Neural progenitor cell (in vitro differentiated cells): ENCODE measurements around the gene SEMA6B. TPM values are rescaled to one million over a fixed set of nuclear protein-coding genes. Genes with fewer than 3 reads are reported as not detected.
A peak's percentile ranks its signal among the peaks of the same experiment; 100 is the strongest.

Source experiments
- DNase-seq: peaks from one replicate; pipeline ENCODE4 v3.0.0-alpha.2; 2016; ENCODE audit warnings: low spot score
- H2AFZ ChIP-seq: fragments of 200-600 bp; sonication (generic); replicated peaks from 2 replicates; pipeline ENCODE4 v1.6.1; 2016; ENCODE audit warnings: antibody characterized with exemption
- H3F3A ChIP-seq: fragments of 200-600 bp; sonication (generic); 2 replicates; pipeline ENCODE4 v1.6.1; 2016; ENCODE audit warnings: antibody characterized with exemption, low read depth
- H3K27ac ChIP-seq: fragments of 200-600 bp; sonication (generic); 2 replicates; pipeline ENCODE4 v1.5.1; 2016; ENCODE audit warnings: mild to moderate bottlenecking
- H3K27me3 ChIP-seq: fragments of 200-600 bp; sonication (generic); 2 replicates; pipeline ENCODE4 v1.6.1; 2016; ENCODE audit warnings: mild to moderate bottlenecking, moderate library complexity
- H3K36me3 ChIP-seq: fragments of 200-600 bp; sonication (generic); 2 replicates; pipeline ENCODE4 v1.5.1; 2016
- H3K4me1 ChIP-seq: fragments of 200-600 bp; sonication (generic); 2 replicates; pipeline ENCODE4 v1.6.1; 2016; ENCODE audit warnings: mixed run types
- H3K4me2 ChIP-seq: fragments of 200-600 bp; sonication (generic); 2 replicates; pipeline ENCODE4 v1.6.1; 2016
- H3K4me3 ChIP-seq: fragments of 200-600 bp; sonication (generic); 2 replicates; pipeline ENCODE4 v1.5.1; 2016
- H3K79me2 ChIP-seq: fragments of 200-600 bp; sonication (generic); 2 replicates; pipeline ENCODE4 v1.6.1; 2016; ENCODE audit warnings: low read depth
- H3K9ac ChIP-seq: fragments of 200-600 bp; sonication (generic); 2 replicates; pipeline ENCODE4 v1.6.1; 2016
- H3K9me3 ChIP-seq: fragments of 200-600 bp; sonication (generic); 2 replicates; pipeline ENCODE4 v1.5.1; 2016; ENCODE audit warnings: low read depth
- H4K20me1 ChIP-seq: fragments of 200-600 bp; sonication (generic); 2 replicates; pipeline ENCODE4 v1.6.1; 2016; ENCODE audit warnings: low read depth
- H3K27ac Mint-ChIP-seq: 3 replicates; pipeline ENCODE4 v1.8.0; 2021; ENCODE audit warnings: mixed read lengths
- H3K27me3 Mint-ChIP-seq: 2 replicates; pipeline ENCODE4 v1.8.0; 2022; ENCODE audit warnings: low read depth, mild to moderate bottlenecking, inconsistent platforms, moderate library complexity, mixed read lengths; ENCODE audit not compliant: insufficient read depth
- H3K36me3 Mint-ChIP-seq: 3 replicates; pipeline ENCODE4 v1.8.0; 2021; ENCODE audit warnings: mixed read lengths
- H3K4me1 Mint-ChIP-seq: 3 replicates; pipeline ENCODE4 v1.8.0; 2021; ENCODE audit warnings: mixed read lengths
- H3K4me3 Mint-ChIP-seq: 3 replicates; pipeline ENCODE4 v1.8.0; 2021; ENCODE audit warnings: mild to moderate bottlenecking, moderate library complexity, mixed read lengths
- H3K9me3 Mint-ChIP-seq: 3 replicates; pipeline ENCODE4 v1.8.0; 2020; ENCODE audit warnings: mixed read lengths
- EZH2 ChIP-seq: fragments of 200-600 bp; sonication (generic); IDR thresholded peaks from 2 replicates; pipeline ENCODE4 v1.6.1; 2017; ENCODE audit warnings: antibody characterized with exemption, mild to moderate bottlenecking, moderate library complexity
- EZH2phosphoT487 ChIP-seq: fragments of 200-600 bp; sonication (generic); IDR thresholded peaks from 2 replicates; pipeline ENCODE4 v1.6.1; 2017; ENCODE audit warnings: antibody characterized with exemption
- total RNA-seq: library from RNA; depleted of rRNA; stranded (reverse); fragments of >200 nt; gene quantifications from 2 replicates; pipeline ENCODE4 v1.2.3, GENCODE V29; 2015; ENCODE audit warnings: low replicate concordance
- TF ChIP-seq, protein P1 (sequence below): fragments of 200-600 bp; sonication (generic); IDR thresholded peaks from 2 replicates; pipeline ENCODE4 v1.5.1; 2017; ENCODE audit warnings: antibody characterized with exemption, mild to moderate bottlenecking

Gene SEMA6B
- total RNA-seq, 1 donor from 2014 or later = 22.6 TPM

DNA sequence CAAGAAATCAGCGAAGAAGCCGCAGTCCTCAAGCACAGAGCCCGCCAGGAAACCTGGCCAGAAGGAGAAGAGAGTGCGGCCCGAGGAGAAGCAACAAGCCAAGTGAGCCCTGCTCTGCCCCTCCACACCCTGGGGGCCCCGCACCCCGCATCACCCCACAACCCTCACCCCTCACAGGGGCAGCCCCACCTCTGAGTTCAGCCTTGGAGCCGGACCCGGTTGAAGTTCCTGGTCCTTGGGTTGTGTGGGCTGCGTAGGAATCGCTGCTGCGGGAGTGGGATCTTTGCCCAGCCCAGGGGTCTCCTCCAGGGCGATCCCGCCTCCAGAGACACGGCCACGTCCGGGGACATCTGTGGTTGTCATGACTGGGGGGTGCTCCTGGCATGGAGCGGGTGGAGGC lies 63.2 kb downstream of the SEMA6B start:
- no peaks in the 10 kb centered on the region for H3K4me1 ChIP-seq
- DNase-seq = no peak
- H3K4me1 Mint-ChIP-seq = no peaks in the 10 kb centered on the region
- H3K27me3 ChIP-seq = no peaks in the 10 kb centered on the region
- H3K9me3 Mint-ChIP-seq = no peaks in the 10 kb centered on the region
- no peak overlapping the region for H3K4me3 ChIP-seq
- no peaks in the 10 kb centered on the region for H3K9me3 ChIP-seq
- peaks cover 3% of the 10 kb centered on the region for H4K20me1 ChIP-seq
- TF ChIP-seq, protein P1, sequence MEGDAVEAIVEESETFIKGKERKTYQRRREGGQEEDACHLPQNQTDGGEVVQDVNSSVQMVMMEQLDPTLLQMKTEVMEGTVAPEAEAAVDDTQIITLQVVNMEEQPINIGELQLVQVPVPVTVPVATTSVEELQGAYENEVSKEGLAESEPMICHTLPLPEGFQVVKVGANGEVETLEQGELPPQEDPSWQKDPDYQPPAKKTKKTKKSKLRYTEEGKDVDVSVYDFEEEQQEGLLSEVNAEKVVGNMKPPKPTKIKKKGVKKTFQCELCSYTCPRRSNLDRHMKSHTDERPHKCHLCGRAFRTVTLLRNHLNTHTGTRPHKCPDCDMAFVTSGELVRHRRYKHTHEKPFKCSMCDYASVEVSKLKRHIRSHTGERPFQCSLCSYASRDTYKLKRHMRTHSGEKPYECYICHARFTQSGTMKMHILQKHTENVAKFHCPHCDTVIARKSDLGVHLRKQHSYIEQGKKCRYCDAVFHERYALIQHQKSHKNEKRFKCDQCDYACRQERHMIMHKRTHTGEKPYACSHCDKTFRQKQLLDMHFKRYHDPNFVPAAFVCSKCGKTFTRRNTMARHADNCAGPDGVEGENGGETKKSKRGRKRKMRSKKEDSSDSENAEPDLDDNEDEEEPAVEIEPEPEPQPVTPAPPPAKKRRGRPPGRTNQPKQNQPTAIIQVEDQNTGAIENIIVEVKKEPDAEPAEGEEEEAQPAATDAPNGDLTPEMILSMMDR = no peak
- peaks cover 4% of the 10 kb centered on the region for H3F3A ChIP-seq
- H3K27ac ChIP-seq = no peak overlapping the region
- peaks cover 3% of the 10 kb centered on the region for H3K27me3 Mint-ChIP-seq
- H3K4me3 Mint-ChIP-seq = no peak overlapping the region
- no peaks in the 10 kb centered on the region for H3K36me3 ChIP-seq
- H3K4me2 ChIP-seq = no peak overlapping the region
- H3K36me3 Mint-ChIP-seq = peaks cover 2% of the 10 kb centered on the region
- H3K79me2 ChIP-seq = no peaks in the 10 kb centered on the region
- no peak overlapping the region for H3K27ac Mint-ChIP-seq
- no peak overlapping the region for H2AFZ ChIP-seq
- H3K9ac ChIP-seq = no peak overlapping the region

DNA sequence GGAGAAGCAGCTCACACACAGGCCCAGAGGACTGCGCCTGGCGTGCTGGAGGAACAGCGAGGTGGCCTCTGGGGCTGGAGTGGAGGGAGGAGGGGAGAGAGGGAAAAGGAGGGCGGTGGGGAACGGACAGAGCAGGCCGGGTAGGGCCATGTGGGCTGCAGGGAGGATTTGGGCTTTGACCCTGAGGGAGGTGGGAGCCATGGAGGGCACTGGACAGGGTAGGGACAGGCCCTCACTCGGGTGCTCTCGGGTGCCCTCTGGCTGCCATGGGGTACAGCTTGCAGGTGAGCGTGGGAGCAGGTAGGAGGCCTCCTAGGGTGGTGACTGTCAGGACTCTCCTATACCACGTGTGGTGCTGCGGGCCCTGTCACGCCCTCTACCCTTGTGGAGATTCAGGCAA lies 64.0 kb downstream of the SEMA6B start:
- H3K4me1 ChIP-seq = no peaks in the 10 kb centered on the region
- H2AFZ ChIP-seq = no peak overlapping the region
- Mint-ChIP-seq H3K27me3 (peaks cover 3% of the 10 kb centered on the region), H3K36me3 (peaks cover 4% of the 10 kb centered on the region), H3K27ac (no peak overlapping the region), H3K9me3 (no peaks in the 10 kb centered on the region), H3K4me1 (no peaks in the 10 kb centered on the region), H3K4me3 (no peak overlapping the region)
- no peaks in the 10 kb centered on the region for H3K27me3 ChIP-seq
- H3K9me3 ChIP-seq = no peaks in the 10 kb centered on the region
- H3K4me2 ChIP-seq = no peak overlapping the region
- H3K4me3 ChIP-seq = no peak overlapping the region
- H3K27ac ChIP-seq = no peak overlapping the region
- no peaks in the 10 kb centered on the region for H3K36me3 ChIP-seq
- H3K79me2 ChIP-seq = no peaks in the 10 kb centered on the region
- peaks cover 3% of the 10 kb centered on the region for H4K20me1 ChIP-seq
- TF ChIP-seq, protein P1 = no peak
- TF ChIP-seq EZH2phosphoT487 = no peak
- TF ChIP-seq EZH2 = no peak
- no peak overlapping the region for H3K9ac ChIP-seq
- H3F3A ChIP-seq = peaks cover 4% of the 10 kb centered on the region
- no peak for DNase-seq

DNA sequence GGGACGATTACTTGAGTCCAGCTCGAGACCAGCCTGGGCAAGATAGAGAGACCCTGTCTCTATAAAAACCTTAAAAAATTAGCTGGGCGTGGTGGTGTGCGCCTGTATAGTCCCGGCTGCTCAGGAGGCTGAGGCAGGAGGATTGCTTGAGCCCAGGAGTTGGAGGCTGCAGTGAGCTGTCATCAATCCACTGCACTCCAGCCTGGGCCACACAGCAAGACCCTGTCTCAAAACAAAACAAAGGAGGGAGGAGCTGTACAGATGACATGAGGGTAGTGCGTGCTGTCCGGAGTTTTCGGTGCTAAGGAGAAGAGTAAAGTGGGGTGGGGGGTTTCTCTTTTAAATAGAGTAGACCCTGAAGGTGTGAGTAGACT lies 64.8 kb downstream of the SEMA6B start:
- Histone ChIP-seq H3K27me3 (no peaks in the 10 kb centered on the region), H4K20me1 (peaks cover 3% of the 10 kb centered on the region), H3K4me1 (no peaks in the 10 kb centered on the region), H3K9me3 (no peaks in the 10 kb centered on the region), H2AFZ (no peak overlapping the region), H3F3A (peaks cover 4% of the 10 kb centered on the region), H3K4me3 (no peak overlapping the region), H3K36me3 (no peaks in the 10 kb centered on the region), H3K4me2 (no peak overlapping the region), H3K27ac (no peak overlapping the region), H3K9ac (no peak overlapping the region), H3K79me2 (no peaks in the 10 kb centered on the region)
- H3K27me3 Mint-ChIP-seq = peaks cover 3% of the 10 kb centered on the region
- H3K9me3 Mint-ChIP-seq = no peaks in the 10 kb centered on the region
- H3K36me3 Mint-ChIP-seq = peaks cover 10% of the 10 kb centered on the region
- H3K4me3 Mint-ChIP-seq = no peak overlapping the region
- no peaks in the 10 kb centered on the region for H3K4me1 Mint-ChIP-seq
- H3K27ac Mint-ChIP-seq = peak overlapping the region; percentile 14
- TF ChIP-seq, protein P1 = no peak
- no peak for TF ChIP-seq EZH2phosphoT487
- TF ChIP-seq EZH2 = no peak
- no peak for DNase-seq
